AG08396 (cell line): ENCODE results near the gene SKIDA1.

Experiments used
- DNase-seq: peaks from one replicate; pipeline ENCODE4 v3.0.0; 2012; ENCODE audit warnings: low spot score, mixed read lengths

Gene SKIDA1

GRCh38 chr10:21501731-21502347 lies 23.6 kb downstream of the SKIDA1 start:
- no peak for DNase-seq

DNA sequence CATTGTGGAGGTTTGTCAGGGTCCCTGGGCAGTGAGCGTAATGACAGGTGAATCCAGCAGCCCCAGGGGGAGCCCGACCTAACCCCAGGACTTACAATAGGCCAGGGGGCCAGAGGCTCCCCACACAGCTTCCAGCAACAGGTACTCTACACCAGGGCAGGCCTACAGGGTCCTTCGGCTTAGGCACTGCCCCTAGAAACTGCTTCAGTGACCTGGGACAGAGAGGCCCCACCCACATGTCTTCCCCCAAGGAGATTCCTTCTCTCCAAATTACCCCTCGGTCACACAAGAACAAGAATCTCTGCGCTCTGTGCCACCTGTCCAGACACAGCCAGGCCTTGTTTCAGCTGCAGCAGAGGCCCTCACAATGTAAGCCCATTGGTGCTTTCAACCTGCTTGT lies 24.4 kb downstream of the SKIDA1 start:
- no peak for DNase-seq

- no peak for DNase-seq
Observed at GRCh38 chr10:21500578-21500910, 24.9 kb downstream of the SKIDA1 start.

- no peak for DNase-seq
Observed at GRCh38 chr10:21499701-21500577, 25.5 kb downstream of the SKIDA1 start.

DNA sequence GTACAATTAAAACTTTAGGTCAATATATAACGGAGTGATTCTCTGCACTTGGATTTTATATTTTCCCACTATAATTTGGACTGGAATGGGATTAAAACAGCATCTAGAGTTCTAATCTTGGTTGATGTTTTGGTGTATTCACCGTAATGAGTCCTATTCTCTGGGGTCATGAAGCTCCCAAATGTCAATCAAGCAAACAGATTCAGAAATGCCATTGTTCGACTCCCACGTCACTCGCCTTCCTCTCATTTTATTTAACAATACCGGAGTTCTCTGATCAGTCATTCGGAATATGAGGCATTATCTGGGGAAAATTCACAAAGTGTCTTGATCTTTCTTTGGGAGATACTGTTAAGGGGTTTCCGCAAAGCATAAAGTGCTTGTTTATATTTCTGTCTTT lies 26.5 kb downstream of the SKIDA1 start:
- no peak for DNase-seq

GRCh38 chr10:21498377-21498776 lies 27.1 kb downstream of the SKIDA1 start:
- DNase-seq: no peak

- peak; percentile 94 for DNase-seq
Observed at GRCh38 chr10:21497177-21497807, 28.2 kb downstream of the SKIDA1 start.

- DNase-seq: peak; percentile 70
Observed at GRCh38 chr10:21496343-21497176, 28.9 kb downstream of the SKIDA1 start.

GRCh38 chr10:21495752-21496342 lies 29.6 kb downstream of the SKIDA1 start:
- DNase-seq: peak; percentile 97

DNA sequence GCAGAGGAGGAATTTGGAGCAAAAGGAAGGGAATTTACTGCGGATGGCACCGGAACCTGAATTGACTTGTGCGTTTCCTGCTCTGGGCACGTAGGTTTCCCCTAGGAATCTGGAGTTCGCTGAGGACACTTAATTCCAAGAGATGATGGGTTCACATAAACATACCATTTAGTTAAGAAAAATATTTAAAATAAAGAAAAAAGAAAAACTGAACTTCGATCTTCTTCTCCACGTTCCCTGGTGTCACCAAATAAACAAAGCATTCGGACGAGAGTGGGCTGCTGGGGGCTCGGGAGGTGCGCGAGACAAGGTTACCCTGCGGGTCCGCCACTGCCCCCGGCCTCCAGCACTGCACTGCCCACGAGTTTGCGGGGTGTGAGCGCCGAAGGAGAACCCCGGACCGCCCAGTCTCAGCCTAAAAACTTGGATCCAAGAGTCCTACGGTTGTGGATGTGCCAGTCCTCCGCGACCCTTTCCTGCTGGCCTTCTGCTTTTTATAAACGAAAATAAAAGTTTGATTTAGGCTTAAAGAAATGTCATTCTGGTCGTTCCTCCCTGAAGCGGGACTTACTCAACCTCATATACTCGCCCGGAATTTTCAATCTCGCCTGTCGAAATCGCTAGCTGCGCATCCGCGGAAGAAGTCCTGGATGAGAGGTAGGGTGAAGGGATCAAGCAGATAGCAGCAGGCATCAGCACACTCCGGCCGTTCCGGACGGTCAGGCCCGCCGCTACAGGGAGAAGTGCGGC lies 30.3 kb downstream of the SKIDA1 start:
- no peak for DNase-seq

DNA sequence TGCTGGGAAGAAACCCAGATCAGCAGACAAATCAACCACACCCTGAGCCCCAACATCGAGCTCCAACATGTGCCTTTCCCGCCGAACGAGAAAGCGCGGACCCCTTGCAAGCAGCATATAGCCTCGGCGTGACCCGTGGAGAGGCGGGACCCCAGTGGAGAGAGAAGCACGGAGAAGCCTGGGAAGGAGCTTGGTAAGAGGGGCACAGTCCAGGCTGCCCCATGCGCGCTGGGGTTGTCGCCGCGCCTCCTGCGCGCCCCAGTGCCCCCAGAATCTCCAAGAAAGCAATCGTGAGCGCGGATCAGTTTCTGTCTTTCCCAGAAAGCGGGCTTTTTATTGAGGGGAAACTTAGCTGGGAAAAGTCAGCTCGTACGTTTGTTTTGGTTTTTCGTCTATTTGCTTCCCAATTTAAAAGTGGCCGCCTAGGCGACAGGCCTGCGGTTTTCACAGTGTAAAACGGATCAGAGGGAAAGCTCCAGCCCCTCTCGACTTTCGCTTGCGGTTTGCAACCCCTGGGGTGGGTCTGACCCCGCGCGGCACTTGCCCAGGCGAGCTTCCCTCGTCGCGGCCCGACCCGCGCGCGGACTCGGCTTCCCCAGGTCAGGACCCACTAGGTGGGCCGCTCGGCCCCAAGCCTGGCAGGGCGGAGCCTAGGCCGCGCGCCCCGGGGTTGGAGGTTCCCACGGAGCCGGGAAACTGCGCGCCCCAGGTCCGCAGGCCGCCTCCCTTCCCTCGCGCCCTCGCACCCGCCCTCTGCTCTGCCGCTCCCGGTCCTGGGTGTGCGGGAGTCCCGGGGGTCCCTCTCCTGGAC lies 31.1 kb downstream of the SKIDA1 start:
- DNase-seq: peak; percentile 54

- no peak for DNase-seq
Observed at GRCh38 chr10:21493784-21494183, 31.7 kb downstream of the SKIDA1 start.

DNA sequence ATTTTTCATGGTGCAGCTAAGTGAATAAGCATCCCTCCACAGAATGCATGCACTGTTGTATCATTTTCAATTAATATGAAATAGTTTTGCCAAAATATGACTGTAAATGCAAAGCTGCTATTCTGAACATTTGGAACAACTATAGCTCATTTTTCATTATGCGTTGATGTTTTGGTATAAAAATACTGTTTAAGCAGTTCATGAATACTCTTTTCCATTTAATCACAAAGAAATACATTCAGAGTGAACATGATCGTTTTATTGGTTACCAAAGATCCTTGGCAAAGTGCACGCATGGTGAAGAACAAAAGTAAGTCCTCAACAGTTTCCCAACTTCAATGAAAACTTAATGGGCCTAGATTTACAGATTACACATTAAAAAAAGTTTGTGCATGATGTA lies 33.1 kb downstream of the SKIDA1 start:
- no peak for DNase-seq

DNA sequence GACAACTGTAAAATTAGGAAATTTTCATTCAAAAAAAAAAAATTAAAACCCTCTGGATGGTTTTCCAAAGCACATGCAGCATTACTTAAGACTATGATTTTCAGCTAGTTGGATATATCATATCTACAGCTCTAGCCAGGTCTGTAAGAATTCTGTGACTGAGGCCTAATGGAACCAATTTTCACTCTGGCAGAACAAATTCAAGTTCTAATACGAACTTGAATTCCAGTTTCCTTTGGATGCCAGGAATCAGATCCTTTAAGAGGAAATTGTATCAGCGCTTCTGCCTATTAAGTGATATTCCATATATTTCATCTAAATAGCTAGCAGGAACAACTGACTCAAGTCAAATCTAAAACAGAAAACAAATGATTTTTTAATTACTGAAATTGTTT lies 34.8 kb downstream of the SKIDA1 start:
- DNase-seq: no peak

DNA sequence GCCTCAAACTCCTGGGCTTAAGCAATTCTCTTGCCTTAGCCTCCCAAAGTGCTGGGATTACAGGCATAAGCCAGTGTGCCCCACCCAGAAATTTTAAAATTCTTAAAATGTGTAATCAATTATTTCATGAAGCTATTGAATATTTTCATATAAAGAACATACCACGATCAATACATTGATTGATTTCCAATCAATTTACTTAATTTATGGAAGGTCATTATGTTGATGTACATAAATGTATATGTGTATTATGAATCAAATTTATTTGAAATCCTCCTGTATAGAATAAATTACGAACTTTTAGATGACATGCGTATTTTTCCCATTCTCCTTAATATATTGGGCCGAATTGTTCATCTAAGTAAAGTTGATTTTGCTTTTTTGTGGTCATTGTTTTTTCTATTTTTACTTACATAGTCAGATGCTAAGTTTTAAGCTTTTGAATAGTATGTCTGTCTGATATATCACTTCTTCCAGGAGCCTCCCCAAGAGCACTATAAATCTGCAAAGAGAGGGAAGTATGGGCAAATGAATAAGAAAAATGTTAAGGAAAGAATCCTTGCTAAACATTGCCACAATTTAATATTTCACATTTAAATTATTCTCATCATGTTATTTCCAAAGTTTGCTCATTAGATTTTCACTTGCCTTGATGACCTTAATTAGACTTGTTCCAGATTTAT lies 35.3 kb downstream of the SKIDA1 start:
- no peak for DNase-seq

DNA sequence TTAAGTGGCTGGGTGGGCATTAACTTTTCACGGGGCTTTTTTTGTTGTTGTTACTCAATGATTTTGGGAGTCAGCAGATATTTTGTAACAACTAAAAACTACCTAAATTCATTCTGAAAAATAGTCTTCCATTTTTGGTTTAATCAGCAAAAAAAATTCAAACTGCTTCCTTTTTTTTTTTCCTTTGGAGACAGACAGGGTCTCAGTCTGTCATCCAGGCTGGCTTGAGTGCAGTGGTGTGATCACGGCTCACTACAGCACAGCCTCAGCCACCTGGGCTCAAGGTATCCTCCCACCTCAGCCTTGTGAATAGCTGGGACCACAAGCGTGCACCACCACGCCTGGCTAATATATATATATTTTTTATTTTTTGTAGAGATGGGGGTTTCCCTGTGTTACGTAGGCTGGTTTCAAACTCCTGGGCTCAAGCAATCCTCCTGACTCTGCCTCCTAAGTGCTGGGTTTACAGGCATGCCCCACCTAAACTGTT lies 36.5 kb downstream of the SKIDA1 start:
- DNase-seq: no peak

- DNase-seq: no peak
Observed at GRCh38 chr10:21488246-21488956, 37.1 kb downstream of the SKIDA1 start.

DNA sequence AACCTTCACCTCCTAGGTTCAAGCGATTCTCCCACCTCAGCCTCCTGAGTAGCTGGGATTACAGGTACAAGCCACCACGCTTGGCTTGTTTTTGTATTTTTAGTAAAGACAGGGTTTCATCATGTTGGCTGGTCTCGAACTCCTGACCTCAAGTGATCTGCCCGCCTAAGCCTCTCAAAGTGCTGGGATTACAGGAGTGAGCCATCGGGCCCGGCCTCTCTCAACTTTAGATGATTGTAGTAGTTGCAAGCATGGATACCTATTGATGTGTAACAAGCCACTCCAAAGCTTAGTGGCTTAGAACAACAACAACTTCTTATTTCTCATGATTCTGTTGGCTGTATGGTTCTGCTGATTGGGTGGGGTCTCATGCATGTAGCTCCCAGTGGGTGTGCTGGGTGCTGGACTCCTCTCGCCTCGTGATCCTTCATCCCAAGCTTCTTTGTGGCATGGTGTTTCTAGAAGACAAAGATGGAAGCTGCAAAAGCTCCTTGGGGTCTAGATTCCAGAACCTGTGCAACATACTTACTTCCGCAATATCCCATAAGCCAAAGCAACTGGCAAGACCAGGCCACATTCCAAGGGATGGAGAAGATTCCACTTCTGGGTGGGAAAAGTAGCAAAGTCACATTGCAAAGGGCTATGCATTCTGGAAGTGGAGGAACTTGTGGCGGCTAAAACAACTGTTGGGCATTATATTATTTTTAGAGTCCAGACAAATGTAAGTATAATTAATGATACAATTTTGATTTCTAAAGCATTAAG lies 37.9 kb downstream of the SKIDA1 start:
- no peak for DNase-seq
